Stimulated activated CD8-positive, alpha-beta memory T cell treated with anti-CD3 and anti-CD28 coated beads, Interleukin-12 subunit alpha, Interleukin-12 subunit beta, amount 100 ng/mL, for 4 hours (primary cell): ENCODE data around the gene ALG3.

Source experiments
- DNase-seq: peaks from one replicate; pipeline ENCODE4 v3.0.0-alpha.2; 2020; ENCODE audit warnings: low read depth

The ALG3 gene

DNA sequence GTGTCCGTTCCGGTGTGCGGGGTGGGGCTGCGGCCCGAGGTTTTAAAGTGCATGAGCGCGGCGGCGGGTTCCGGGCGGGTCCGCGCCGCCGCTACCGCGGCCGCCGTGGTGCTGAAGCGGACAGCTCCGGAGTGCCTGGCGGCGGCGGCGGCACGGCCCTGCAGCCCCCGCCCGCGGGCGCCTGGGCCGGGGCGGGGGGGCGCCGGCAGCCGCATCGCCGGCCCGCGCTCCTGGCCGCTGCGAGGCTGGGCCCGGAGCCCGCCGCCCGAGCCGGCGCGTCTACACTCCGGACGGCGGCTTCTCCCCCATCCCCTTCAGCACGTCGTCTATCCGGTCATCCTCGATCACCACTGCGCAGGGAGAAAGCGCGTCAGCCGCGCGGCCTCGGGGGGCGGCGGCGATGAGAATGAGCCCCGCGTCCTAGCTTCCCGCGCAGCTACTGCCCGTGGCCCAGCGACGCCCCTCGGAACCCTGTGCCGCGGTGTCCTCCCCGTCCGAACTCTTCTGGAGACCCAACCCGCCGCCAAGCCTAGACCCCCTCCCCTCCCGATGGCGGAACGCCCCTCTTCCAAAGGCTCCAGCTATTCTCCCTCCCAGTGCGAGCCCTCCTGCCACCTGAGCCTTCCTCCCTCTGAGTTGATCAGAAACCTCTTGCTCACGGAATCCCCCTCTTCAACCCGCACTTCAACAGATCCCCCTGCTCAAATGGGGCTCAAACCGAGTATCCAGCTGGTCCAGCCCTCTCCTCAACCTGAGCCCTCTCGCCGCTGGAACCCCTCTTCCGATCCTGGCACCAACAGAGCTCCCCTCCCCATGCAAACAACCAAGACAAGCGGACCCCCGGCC lies 11.3 kb upstream of the ALG3 start:
- no peak for DNase-seq

DNA sequence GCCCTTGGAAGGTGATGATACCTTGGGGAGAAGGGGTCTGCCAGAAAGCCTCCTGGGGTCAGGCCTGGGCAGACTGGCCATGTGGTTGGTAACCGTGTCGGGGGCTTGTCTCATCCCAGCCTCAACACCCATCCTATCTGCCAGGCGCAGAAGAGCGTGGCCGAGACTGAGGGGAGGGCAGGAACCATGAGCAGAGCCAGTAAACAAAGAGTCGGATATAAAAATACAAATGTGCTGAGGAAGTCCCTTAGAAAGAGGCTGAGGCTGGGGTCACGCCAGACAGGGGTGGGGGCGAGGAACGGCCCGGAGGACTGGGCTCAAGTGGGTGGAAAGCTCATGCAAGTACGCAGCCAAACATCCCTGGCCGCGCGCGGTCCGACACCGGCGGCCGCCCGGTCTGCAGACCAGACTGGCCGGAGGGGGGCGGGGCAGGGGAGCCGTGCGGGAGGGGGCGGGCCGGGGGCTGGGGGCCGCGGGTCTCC lies 10.7 kb upstream of the ALG3 start:
- DNase-seq, result no peak

DNA sequence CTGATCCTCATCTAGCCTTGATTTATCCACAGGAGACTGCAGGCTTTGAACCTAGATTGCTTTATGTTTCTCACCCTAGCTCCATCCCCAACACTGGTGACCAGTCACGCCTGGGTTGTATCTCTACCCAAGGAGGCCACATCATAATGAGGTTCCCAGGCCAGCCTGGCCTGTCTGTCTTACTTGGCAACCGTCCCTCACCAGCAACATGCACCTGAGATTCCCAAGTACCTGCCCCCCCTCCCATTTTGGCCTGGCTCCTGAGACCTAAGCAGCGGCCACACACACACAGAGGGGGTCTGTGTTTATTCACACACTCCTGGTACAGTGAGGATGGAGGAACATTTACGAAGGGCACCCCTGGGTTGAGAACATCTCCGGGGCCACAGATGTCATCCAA lies 10.2 kb upstream of the ALG3 start:
- DNase-seq, result no peak

DNA sequence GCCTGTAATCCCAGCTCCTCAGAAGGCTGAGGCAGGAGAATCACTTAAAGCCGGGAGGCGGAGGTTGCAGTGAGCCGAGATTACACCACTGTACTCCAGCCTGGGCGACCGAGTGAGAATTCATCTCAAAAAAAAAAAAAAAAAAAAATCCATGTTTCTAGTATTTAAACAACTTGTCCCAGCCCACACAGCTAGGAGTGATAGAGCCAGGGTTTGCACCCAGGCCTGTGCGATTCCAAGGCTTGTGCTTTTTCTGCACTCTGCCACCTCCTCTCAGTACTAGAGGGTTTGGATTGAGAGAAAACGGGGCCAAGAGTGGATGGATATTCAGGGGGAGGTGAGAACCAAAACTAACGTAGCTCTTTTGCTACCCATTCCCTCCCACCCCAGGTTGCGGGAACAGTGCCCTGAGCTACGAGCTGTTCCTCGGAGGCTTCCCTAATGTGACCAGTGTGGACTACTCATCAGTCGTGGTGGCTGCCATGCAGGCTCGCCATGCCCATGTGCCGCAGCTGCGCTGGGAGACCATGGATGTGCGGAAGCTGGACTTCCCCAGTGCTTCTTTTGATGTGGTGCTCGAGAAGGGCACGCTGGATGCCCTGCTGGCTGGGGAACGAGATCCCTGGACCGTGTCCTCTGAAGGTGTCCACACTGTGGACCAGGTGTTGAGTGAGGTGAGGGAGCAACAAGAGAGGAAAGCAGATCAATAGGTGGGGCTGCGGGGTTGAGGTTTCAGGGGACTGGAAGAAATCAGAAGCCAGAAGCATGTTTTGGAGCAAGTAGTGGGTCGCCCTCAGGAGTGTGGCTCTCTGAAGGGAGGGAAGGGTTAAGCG lies 8.5 kb upstream of the ALG3 start:
- no peak for DNase-seq

DNA sequence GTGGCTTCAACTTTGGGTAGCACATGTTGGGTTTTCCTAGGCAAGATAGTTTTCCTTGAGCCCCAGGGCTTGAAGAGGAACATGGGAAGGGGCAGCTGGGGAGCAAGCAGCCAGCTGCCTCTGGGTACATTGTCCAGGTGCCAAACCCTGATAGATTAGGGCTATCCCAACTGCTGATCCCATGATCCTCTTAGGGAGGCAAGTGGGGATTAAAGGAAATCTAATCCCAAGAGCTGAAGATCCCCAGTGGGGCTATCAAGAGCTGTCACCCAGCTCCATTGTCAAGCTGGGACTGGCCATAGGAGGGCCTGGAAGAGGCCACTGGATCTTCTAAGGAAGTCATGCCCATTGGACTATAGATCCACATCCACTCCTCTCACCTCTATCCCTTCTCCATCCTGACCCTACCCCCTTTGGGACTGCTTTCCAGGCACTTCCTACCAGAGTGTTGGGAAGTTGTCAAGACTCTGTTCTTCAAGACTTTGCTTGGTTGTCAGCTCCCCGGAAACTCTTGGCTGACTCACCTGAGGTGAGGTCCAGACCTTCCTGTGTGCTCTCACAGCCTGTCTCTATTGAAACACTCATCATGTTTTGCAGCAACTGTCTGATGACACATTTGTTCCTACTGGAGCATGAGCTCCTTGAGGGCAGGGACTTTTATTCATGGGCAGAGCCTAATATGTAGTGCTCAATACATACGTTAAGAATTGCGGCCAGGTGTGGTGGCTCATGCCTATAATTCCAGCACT lies 6.7 kb upstream of the ALG3 start:
- DNase-seq, result no peak

DNA sequence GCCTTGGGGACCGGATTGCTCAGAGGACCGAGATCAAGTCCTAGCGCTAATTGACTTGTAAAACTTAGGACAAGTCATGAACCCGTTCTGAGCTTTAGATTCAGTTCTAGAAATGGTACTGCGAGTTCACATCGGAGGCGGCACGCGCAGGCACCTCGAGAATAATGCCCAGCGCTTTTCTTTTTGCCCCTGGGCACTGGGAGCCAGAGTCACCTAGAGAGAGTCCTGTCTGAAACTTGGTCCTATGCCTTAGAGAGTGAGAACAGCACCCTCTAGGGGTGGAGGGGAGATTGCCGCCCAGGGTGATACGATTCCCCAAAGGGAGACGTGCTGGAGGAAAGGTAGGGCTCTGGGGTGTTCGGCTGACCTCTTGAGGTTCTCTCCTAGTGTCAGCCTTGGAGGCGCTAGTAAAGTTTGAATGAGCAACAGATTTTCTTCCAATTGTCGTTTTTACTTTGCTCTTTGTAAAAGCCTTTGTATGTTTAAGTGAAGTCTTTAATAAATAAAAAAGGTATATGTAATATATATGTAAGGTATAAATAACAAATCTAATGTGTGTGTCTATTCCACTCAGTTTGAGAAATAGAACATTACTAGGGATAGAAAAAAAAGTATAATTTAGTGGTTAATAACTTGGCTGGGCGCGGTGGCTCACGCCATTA lies 1.5 kb upstream of the ALG3 start:
- DNase-seq, result peak; percentile 71

DNA sequence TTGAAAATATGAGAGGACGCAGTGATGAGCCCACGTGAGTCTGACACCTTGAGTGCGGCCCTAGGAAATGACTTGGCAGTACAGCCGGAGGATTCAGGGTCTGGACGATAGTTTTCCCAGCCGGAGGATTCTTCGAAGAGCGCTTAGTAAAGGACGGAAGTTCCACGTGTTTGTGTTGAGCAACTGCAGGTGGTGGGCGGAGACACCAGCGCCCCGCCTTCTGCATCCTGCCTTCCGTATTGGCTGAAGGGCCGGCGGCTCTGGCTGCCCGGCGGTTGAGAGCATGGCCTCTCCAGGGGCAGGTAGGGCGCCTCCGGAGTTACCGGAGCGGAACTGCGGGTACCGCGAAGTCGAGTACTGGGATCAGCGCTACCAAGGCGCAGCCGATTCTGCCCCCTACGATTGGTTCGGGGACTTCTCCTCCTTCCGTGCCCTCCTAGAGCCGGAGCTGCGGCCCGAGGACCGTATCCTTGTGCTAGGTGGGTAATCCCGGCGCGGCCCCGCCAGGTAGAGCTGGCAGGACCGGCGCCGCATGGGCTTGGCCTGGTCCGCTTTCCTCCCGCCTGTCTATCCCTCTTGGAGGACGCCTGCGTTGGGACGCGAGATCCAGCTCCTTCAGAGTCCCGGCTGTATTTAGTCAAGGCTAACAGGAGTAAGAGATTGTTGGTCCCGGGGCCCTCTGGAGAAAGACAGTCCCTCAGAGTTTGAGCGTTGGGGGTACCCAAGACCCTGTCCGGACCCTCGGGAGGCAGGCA lies 827 bp upstream of the ALG3 start, which contains the start of gene EEF1AKMT4:
Gene EEF1AKMT4, plus strand, starts transcription at position 261 of the 755 bp plus-strand sequence. Its CDS starts 23 bp downstream, at position 284.
- peak; percentile 90 for DNase-seq

DNA sequence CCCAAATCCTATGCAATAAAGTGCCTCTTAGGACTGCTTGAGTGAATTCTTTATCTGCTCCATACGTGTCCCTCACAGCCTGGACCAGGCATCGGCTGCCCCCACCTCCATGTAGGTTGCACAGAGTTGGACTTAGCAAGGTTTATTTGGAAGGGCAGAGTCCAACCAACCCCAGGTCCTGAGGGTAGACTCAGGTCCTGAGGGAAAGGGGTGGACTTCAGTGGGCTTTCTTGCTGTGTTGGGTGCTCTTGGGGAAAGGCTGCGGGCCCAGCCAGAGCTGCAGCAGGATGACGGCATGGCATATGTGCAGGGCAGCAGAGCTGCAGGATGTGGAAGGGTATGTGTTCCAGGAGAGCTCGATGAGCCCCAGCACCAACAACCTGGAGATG lies 6.5 kb downstream of the ALG3 start:
- DNase-seq, result no peak

DNA sequence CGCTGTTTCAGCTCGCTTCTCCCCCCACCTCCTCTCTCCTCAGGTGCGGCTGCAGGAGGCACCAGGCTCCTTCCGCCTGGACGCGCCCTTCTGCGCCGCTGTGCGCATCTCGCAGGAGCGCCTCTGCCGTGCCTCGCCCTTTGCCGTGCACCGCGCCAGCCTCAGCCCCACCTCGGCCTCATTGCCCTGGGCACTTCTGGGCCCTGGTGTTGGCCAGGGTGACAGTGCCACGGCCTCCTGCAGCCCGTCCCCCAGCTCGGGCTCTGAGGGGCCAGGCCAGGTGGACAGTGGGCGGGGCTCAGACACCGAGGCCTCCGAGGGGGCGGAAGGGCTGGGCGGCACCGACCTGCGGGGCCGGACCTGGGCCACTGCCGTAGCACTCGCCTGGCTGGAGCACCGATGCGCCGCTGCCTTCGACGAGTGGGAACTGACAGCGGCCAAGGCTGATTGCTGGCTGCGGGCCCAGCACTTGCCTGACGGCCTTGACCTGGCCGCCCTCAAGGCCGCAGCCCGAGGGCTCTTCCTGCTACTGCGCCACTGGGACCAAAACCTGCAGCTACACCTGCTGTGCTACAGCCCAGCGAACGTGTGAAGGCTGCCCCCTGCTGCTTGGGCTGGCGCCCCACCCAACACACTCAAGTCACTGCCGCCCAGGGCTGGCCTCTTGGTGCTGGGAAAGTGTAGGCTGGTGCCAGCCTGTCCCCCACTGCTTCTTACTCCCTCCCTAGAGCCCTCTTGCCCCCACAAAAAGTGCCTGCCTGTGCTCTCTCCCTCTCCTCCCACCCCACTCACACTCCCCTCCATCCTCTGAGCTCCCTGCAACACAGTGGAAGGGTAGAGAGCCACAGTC lies 7.1 kb downstream of the ALG3 start:
- no peak for DNase-seq

DNA sequence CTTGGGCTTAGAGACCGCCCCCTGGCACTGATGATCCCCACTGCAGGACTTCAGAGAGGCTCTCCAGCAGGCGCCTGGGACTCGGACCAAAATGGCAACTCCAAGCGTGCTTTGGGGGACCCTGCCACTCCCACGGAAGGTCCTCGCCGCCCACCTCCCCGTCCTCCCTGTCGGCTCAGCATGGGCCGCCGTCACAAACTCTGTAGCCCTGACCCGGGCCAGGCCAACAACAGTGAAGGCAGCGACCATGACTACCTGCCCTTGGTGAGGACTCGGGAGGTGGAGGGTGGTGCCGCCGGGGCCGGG lies 7.7 kb downstream of the ALG3 start:
- no peak for DNase-seq

DNA sequence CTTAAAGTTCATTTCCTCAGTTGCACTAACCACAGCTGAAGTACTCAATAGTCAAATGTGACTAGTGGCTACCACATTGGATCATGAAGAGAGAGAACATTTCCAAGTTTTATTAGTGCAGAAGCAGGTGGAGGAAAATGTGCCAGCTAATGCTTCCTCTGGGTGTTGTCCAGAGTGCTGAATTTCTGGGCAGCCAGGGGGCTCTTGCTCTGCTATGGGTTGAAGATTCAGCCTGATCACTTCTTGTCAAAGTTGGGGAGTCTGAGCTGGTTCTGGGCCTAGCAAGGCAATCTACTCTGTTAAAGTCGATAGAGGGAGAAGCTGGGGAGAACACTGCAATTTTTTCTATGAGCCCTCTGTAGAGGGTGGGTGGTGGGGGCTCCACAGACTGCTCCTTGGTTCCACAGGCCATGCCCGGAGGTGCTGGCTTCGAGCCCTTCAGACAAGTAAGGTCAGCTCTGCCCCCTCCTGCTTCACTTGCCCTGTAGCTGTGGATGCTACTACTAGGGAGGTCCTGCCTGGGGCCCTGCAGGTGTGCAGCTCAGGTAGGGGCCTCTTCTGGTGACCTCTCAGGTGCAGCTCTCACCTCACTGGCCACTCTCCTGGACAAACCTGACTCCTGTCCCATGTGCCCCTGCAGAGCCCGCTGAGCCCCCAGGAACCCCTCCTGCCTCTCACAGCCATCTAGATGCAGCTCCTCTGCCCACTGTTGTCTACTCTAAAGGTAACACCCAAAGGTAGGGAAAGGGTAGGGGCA lies 8.2 kb downstream of the ALG3 start:
- DNase-seq, result no peak

DNA sequence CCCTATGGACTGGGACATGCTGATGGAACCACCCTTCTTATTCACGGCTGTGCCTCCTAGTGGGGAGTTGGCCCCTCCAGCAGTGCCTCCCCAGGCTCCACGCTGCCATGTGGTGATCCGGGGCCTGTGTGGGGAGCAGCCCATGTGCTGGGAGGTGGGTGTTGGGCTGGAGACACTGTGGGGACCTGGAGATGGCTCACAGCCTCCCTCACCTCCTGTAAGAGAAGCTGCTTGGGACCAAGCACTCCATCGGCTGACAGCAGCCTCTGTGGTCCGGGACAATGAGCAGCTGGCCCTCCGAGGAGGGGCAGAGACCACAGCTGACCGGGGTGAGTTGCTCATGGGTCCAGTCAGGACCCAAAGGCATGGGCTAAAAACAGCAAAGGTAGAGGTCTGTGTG lies 9.1 kb downstream of the ALG3 start:
- no peak for DNase-seq

DNA sequence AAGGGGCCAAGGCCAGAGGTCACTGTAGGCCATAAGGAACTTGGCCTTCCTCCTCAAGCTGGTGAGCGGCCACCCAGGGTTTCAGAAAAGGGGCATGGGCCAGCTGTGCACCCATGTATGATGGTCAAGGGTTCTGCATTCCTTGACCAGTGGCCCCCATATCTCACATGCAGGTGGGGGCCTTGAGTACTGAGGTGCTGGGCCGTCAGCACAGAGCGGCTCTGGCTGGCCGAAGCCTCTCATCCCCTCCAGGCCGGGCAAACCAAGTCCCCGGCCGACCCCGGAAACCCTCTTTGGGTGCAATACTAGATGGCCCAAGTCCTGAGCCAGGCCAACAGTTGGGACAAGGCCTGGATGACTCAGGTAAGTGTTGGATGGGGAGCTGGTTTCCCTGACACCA lies 9.5 kb downstream of the ALG3 start:
- DNase-seq, result no peak

DNA sequence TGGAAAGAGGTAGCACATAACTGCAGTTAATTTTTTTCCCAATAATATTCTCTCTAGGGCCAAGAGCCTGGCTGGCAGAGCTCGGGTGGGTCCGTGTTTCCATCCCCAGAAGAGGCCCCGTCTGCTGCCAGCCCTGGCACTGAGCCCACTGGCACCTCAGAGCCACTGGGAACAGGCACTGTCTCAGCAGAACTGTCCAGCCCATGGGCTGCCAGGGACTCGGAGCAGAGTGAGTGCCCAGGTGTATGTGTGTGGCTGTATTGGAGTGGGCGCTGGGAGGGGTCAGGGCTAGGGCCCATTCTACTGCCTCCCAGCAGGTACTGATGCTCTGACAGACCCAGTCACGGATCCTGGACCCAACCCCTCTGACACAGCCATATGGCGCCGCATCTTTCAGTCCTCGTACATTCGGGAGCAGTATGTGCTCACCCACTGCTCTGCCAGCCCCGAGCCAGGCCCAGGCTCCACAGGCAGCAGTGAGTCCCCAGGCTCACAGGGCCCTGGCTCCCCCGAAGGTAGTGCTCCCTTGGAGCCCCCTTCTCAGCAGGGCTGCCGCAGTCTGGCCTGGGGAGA lies 10.4 kb downstream of the ALG3 start:
- DNase-seq, result no peak

DNA sequence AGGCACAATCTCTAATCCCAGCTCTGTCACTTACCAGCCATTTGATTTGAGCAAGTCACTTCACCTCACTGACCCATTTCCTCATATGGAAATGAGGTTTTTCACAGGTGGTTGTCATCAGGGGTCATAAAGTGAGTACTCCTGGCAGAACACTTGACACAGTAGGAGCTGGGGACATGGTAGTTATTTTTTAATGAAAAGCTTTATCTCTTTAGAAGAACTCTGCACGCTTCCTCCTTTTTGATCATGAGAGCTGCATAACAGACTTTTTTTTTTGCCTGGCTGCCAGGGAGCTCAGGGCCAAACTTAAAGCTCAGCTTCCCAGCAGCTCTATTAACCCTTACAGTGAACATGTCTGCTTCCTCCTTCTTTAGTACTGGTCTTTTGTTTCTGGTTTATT lies 11.0 kb downstream of the ALG3 start:
- no peak for DNase-seq

DNA sequence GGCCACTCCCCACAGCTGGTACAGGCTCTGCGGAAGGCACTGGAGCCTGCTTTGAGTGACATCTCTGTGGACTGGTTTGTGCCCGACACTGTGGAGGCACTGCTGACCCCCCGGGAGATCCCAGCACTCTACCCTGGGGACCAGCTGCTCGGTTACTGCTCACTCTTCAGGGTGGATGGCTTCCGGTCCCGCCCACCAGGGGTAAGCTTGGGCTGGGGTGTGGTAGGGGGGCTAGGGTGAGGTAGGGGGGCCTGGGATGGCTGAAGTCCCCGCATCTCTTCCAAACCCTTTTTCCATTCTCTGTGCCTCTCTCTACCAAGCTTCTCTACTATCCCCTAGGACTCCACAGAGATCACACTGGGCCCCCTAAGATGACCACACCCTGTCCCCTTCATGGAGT lies 11.6 kb downstream of the ALG3 start:
- DNase-seq, result no peak

DNA sequence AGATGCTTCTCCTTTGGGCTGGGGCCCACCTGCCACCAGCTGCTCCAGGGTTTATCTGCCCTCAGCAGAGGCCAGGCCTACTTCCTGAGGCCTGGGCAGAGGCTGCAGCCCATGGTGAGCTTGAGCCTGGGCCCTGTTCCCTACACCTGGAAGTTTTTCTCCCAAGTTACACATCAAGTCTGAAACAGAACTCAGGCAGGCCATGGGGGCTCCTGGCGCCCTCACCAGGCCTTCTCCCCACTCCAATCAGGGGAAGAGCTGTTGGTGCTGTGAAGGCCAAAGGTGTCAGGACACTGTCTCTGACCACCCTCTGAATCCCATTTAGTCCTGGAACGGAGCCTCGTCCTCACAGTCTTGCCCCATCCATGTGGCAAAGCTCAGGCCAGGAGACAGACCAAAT lies 12.1 kb downstream of the ALG3 start:
- no peak for DNase-seq

DNA sequence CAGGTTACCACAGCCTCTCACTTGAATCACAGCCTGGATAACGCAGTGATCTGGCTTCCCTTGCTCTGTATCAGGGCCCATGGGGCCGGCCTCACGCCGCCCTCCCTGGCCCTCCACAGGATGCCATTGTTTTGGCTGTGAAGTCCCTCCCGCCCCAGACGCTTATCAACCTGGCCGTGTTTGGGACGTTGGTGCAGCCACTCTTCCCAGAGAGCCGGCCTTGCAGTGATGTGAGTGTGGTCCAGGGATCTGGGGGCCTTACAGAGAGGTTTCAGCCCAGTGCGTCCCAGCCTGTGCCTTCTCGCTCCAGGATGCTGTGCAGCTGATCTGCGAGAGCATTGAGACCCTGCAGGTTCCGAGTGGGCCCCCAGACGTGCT lies 12.7 kb downstream of the ALG3 start:
- DNase-seq, result no peak

DNA sequence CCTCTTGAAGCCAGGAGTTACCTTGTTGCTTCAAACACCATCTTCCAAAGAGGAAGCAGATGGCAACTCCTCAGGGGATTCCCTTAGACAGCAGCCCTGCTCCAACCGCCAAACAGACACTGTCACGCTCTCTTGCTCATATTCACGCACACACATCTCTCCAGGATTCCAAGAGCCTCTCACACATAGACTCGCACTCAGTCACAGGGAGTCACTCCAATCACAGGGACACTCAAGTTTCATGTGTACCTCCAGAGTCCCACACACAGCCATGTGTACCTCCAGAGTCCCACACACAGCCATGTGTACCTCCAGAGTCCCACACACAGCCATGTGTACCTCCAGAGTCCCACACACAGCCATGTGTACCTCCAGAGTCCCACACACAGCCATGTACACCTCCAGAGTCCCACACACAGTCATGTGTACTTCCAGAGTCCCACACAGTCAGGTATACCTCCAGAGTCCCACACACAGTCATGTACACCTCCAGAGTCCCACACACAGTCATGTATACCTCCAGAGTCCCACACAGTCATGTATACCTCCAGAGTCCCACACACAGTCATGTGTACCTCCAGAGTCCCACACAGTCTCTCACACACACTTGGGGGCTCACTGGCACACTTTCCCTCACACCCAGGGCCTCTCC lies 13.3 kb downstream of the ALG3 start:
- no peak for DNase-seq
